ENCODE results near the gene WFIKKN2.
"Not testable (repeated sequence)": the region's sequence is repeated elsewhere in the genome, so short reads cannot be mapped to it uniquely, and the experiment has no call there.

Gene WFIKKN2

DNA sequence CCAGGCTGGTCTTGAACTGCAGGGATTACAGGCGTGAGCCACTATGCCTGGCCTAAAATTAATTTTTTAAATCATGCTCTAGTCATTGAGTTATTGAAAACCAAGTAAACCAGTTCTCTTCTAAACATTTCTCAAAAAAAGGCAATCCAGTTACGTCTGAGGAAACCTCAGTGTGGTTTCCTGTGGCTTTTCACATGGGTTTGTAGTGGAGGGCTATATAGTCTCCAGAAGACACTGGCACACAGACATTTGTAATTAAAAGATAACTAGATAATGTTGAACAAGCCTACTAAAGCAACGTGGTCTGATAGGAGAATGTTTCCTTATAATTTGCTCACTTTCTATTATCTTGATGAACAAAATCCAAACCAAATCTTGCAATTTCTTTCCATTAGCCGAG is 36.0 kb downstream of the WFIKKN2 start:
- no peak for DNase-seq (ENCODE audit: low read depth)
- no peak overlapping the region for H3K4me3 ChIP-seq (ENCODE audit: low read length)
- TF ChIP-seq, protein P1, sequence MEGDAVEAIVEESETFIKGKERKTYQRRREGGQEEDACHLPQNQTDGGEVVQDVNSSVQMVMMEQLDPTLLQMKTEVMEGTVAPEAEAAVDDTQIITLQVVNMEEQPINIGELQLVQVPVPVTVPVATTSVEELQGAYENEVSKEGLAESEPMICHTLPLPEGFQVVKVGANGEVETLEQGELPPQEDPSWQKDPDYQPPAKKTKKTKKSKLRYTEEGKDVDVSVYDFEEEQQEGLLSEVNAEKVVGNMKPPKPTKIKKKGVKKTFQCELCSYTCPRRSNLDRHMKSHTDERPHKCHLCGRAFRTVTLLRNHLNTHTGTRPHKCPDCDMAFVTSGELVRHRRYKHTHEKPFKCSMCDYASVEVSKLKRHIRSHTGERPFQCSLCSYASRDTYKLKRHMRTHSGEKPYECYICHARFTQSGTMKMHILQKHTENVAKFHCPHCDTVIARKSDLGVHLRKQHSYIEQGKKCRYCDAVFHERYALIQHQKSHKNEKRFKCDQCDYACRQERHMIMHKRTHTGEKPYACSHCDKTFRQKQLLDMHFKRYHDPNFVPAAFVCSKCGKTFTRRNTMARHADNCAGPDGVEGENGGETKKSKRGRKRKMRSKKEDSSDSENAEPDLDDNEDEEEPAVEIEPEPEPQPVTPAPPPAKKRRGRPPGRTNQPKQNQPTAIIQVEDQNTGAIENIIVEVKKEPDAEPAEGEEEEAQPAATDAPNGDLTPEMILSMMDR (IDR thresholded peaks at IDR 0.05; ENCODE audit: insufficient read depth, low read depth, low read length, missing control alignments), result no peak

DNA sequence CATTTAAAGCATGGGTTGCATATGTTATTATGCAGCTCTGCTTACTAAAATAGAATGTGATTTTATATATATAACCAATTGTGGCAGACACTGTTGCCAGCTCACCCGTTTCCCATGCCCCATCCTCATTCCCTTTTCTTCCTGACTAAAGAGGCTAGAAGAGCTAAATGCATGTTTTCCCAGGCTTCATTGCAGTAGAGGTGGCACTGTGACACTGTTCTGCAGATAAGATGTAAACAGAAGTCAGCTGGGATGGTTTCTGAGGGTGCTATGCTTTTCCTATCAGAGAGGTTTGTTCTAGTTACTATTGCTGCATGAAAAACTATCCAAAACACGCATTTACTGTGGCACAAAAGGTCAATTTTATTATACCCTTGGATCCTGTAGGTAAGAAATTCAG is 36.5 kb downstream of the WFIKKN2 start:
- DNase-seq (ENCODE audit: low read depth), result no peak
- H3K4me3 ChIP-seq (ENCODE audit: low read length), result no peak overlapping the region
- TF ChIP-seq, protein P1 (IDR thresholded peaks at IDR 0.05; ENCODE audit: insufficient read depth, low read depth, low read length, missing control alignments), result no peak

DNA sequence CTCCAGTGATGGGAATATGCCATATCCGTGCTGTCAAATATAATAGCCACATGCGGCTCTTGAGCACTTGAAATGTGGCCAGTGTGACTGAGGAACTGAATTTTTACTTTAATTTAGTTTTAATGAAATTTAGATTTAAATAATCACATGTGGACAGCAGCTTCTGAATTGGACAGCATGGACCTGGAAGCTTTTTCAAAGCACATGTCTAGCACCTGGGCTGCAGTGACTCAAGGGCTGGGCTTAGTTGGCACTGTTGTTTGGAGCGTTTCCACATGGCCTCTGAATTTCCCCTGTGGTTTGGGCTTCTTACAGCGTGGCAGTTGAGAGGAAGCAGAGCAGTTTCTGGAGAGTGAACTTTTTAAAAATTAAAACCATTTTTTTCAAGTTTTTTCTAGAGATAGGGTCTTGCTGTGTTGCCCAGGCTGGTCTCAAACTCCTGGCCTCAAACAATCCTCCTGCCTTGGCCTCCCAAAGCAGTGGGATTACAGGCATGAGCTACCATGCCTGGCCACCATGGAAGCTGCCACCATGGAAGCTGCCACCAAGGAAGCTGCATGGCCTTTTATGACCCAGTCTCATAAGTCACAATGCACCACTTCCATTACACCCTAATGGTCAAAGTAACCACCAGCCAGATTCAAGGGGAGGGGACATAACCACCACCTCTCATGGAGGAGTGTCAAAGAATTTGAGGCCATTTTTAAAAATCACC is 37.5 kb downstream of the WFIKKN2 start:
- TF ChIP-seq, protein P1 (IDR thresholded peaks at IDR 0.05; ENCODE audit: insufficient read depth, low read depth, low read length, missing control alignments), result no peak

DNA sequence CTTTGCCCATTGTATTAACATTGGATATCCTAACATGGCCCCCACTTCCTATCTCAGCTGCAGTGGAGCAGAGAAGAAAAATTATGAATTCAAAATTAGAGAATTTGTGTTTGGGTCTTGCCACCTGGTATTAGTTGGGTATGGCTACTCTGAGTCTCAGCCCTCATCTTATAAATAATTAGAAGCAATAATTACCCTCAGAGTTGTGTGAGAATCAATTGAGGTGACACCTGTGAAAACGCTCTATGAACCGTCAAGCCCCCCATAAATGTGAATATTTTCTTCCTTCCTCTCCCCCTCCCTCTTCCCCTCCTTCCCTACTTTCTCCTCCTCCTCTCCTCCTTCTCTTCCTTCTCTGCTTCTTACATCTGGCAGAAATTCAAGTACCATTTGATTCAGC is 39.7 kb downstream of the WFIKKN2 start:
- DNase-seq (ENCODE audit: low read depth), result no peak
- TF ChIP-seq, protein P1 (IDR thresholded peaks at IDR 0.05; ENCODE audit: insufficient read depth, low read depth, low read length, missing control alignments), result no peak
- no peak overlapping the region for H3K4me3 ChIP-seq (ENCODE audit: low read length)

More for the DNA sequence above, 37.5 kb downstream of the WFIKKN2 start:
- H3K4me3 ChIP-seq (ENCODE audit: low read length), result no peak overlapping the region
- peak; percentile 48 for DNase-seq (ENCODE audit: low read depth)

DNA sequence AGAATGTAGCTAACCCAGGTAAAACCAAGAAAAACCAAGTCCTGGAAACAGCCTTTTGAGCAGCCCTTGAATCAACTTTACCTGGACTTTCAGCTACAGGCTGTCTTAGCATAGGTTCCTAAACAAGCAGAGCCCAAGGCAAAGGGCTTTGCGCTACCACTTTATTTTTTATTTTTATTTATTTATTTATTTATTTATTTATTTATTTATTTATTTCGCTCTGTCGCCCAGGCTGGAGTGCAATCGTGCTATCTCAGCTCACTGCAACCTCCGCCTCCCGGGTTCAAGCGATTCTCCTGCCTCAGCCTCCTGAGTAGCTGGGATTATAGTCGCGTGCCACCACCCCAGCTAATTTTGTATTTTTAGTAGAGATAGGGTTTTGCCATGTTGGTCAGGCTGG is 41.7 kb downstream of the WFIKKN2 start:
- DNase-seq (ENCODE audit: low read depth); H3K4me3 ChIP-seq (ENCODE audit: low read length): not testable (repeated sequence)

DNA sequence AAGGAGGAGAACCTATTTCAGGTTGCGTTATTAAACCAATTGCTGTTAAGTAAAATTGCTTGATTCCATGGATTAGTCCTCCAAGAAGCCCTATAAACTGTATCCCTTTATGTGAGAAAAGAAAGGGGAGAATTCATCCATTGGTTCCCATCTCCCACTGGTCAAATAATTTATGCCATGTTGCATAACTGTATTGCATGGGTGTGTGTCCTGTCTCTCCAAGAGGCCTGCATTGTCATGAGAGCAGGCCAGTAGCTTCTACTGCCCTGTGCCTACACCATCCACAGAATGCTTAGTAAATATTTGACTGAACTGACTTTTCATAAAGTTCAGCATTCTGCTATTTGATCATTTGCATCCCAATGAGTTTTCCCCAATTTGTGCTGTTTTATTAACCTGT is 42.5 kb downstream of the WFIKKN2 start:
- no peak for DNase-seq (ENCODE audit: low read depth)
- TF ChIP-seq, protein P1 (IDR thresholded peaks at IDR 0.05; ENCODE audit: insufficient read depth, low read depth, low read length, missing control alignments), result no peak
- H3K4me3 ChIP-seq (ENCODE audit: low read length), result no peak overlapping the region

DNA sequence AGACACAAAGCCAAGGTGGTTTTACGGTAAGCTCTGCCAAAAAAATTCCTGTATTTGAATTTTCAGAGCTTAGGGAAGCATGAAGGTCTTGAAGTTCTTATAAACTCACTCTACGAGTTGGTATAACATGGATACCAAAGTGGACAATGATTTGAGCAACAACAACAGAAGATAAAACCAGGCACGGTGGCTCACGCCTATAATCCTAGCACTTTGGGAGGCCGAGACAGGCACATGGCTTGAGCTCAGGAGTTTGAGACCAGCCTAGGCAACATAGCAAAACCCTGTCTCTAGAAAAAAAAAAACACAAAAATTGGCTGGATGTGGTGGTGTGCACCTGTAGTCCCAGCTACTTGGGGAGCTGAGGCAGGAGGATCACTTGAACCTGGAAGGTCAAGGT is 43.7 kb downstream of the WFIKKN2 start:
- no peak overlapping the region for H3K4me3 ChIP-seq (ENCODE audit: low read length)
- TF ChIP-seq, protein P1 (IDR thresholded peaks at IDR 0.05; ENCODE audit: insufficient read depth, low read depth, low read length, missing control alignments), result no peak
- no peak for DNase-seq (ENCODE audit: low read depth)

Measured in epithelial cell of esophagus (primary cell).